Fibroblast of lung (primary cell): Measurements from ENCODE around the gene ANKRD6.

Experiments used
- EZH2 ChIP-seq: IDR thresholded peaks from 2 replicates; pipeline ENCODE4 v1.5.1; 2012; ENCODE audit warnings: low read length, control low read depth, mild to moderate bottlenecking; ENCODE audit errors: missing control alignments
- TF ChIP-seq, protein P1 (sequence below), 2 donors: IDR thresholded peaks in 1 of 2; conservative IDR thresholded peaks in 1 of 2; 1 replicate in 1 of 2; 2 replicates in 1 of 2; pipeline ENCODE4 v1.5.1; 2011 to 2012; ENCODE audit warnings: low read length in 2 of 2, control low read depth in 1 of 2, inconsistent platforms in 1 of 2, low read depth in 1 of 2, mild to moderate bottlenecking in 1 of 2

DNA sequence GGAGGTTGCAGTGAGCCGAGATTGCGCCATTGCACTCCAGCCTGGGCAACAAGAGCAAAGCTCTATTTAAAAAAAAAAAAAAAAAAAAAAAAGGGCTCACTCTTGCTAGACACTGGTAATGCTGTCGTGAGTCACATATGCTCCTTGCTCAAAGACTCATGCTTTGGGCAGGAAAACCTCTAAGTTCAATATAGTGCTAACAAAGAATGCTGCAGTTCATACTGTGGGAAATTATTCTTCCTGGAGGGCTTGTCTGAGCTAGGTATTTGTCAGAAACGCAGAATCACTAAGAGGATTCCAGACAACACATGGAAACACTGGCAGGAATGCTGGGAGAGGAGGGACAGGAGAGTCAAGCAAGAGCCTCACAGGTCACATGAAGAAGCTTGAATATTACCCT is 207.9 kb downstream of the ANKRD6 start:
- TF ChIP-seq, protein P1, sequence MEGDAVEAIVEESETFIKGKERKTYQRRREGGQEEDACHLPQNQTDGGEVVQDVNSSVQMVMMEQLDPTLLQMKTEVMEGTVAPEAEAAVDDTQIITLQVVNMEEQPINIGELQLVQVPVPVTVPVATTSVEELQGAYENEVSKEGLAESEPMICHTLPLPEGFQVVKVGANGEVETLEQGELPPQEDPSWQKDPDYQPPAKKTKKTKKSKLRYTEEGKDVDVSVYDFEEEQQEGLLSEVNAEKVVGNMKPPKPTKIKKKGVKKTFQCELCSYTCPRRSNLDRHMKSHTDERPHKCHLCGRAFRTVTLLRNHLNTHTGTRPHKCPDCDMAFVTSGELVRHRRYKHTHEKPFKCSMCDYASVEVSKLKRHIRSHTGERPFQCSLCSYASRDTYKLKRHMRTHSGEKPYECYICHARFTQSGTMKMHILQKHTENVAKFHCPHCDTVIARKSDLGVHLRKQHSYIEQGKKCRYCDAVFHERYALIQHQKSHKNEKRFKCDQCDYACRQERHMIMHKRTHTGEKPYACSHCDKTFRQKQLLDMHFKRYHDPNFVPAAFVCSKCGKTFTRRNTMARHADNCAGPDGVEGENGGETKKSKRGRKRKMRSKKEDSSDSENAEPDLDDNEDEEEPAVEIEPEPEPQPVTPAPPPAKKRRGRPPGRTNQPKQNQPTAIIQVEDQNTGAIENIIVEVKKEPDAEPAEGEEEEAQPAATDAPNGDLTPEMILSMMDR (conservative IDR thresholded peaks at IDR 0.05 in 1 of 2, IDR thresholded peaks at IDR 0.05 in 1 of 2; ENCODE audit: low read depth in 1 of 2, low read length in 2 of 2): no peak
- TF ChIP-seq EZH2: no peak
